Endothelial cell (in vitro differentiated cells): ENCODE results near the gene COBLL1. TPM values are rescaled to one million over a fixed set of nuclear protein-coding genes. Genes with fewer than 3 reads are reported as not detected.

Experiments
- DNase-seq: peaks from one replicate; pipeline ENCODE4 v3.0.0; 2021; ENCODE audit warnings: low spot score
- H3K27ac Mint-ChIP-seq: one replicate; pipeline ENCODE4 v1.8.0; 2021; ENCODE audit warnings: mixed read lengths, inconsistent platforms; ENCODE audit not compliant: unreplicated experiment
- H3K27me3 Mint-ChIP-seq: one replicate; pipeline ENCODE4 v1.8.0; 2021; ENCODE audit warnings: mild to moderate bottlenecking, moderate library complexity, mixed read lengths, inconsistent platforms; ENCODE audit not compliant: unreplicated experiment
- H3K36me3 Mint-ChIP-seq: one replicate; pipeline ENCODE4 v1.8.0; 2021; ENCODE audit warnings: mild to moderate bottlenecking, low read depth, mixed read lengths, inconsistent platforms; ENCODE audit not compliant: unreplicated experiment
- H3K4me1 Mint-ChIP-seq: one replicate; pipeline ENCODE4 v1.8.0; 2021; ENCODE audit warnings: mild to moderate bottlenecking, mixed read lengths, inconsistent platforms; ENCODE audit not compliant: unreplicated experiment
- H3K4me3 Mint-ChIP-seq: one replicate; pipeline ENCODE4 v1.8.0; 2021; ENCODE audit warnings: mild to moderate bottlenecking, mixed read lengths, inconsistent platforms; ENCODE audit not compliant: unreplicated experiment
- H3K9me3 Mint-ChIP-seq: one replicate; pipeline ENCODE4 v1.8.0; 2021; ENCODE audit warnings: mixed read lengths, inconsistent platforms; ENCODE audit not compliant: unreplicated experiment
- total RNA-seq: library from RNA; stranded (reverse); fragmentation: NEBNext Ultra II Directional; extraction: Animal tissue kit (Norgen Biotek cat#: 25700); gene quantifications from one replicate; pipeline ENCODE4 v1.2.1, GENCODE V29; 2021; ENCODE audit not compliant: unreplicated experiment
- TF ChIP-seq, protein P1 (sequence below): fragments of 200-600 bp; sonication (generic); IDR thresholded peaks from one replicate; pipeline ENCODE4 v1.5.0; 2021; ENCODE audit warnings: antibody characterized with exemption; ENCODE audit not compliant: unreplicated experiment

COBLL1 gene
- total RNA-seq, 1 donor from 2014 or later = 46.6 TPM

DNA sequence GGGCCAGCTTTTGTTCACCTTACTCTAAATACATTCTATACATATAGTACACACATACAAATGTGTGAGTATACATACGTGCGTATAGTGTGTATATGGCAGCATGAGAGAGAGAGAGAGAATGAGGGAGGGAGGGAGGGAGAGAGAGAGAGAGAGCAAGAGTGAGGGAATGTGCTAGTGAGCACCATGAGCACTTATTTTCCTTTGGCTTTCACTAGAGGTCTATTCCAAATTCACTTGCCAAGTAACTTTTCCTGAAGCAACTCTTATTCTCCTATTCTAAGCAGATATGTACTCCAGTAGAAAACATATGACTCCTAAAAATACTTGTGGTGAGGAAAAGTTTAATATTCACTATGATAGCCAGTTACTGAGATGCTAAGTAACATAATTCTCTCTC is 85.7 kb downstream of the COBLL1 start:
- H3K4me3 Mint-ChIP-seq = no peak overlapping the region
- H3K27ac Mint-ChIP-seq = no peak overlapping the region
- DNase-seq = no peak
- peaks cover 3% of the 10 kb centered on the region for H3K27me3 Mint-ChIP-seq
- H3K36me3 Mint-ChIP-seq = no peaks in the 10 kb centered on the region
- peaks cover 7% of the 10 kb centered on the region for H3K4me1 Mint-ChIP-seq
- no peaks in the 10 kb centered on the region for H3K9me3 Mint-ChIP-seq
- TF ChIP-seq, protein P1, sequence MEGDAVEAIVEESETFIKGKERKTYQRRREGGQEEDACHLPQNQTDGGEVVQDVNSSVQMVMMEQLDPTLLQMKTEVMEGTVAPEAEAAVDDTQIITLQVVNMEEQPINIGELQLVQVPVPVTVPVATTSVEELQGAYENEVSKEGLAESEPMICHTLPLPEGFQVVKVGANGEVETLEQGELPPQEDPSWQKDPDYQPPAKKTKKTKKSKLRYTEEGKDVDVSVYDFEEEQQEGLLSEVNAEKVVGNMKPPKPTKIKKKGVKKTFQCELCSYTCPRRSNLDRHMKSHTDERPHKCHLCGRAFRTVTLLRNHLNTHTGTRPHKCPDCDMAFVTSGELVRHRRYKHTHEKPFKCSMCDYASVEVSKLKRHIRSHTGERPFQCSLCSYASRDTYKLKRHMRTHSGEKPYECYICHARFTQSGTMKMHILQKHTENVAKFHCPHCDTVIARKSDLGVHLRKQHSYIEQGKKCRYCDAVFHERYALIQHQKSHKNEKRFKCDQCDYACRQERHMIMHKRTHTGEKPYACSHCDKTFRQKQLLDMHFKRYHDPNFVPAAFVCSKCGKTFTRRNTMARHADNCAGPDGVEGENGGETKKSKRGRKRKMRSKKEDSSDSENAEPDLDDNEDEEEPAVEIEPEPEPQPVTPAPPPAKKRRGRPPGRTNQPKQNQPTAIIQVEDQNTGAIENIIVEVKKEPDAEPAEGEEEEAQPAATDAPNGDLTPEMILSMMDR = no peak

DNA sequence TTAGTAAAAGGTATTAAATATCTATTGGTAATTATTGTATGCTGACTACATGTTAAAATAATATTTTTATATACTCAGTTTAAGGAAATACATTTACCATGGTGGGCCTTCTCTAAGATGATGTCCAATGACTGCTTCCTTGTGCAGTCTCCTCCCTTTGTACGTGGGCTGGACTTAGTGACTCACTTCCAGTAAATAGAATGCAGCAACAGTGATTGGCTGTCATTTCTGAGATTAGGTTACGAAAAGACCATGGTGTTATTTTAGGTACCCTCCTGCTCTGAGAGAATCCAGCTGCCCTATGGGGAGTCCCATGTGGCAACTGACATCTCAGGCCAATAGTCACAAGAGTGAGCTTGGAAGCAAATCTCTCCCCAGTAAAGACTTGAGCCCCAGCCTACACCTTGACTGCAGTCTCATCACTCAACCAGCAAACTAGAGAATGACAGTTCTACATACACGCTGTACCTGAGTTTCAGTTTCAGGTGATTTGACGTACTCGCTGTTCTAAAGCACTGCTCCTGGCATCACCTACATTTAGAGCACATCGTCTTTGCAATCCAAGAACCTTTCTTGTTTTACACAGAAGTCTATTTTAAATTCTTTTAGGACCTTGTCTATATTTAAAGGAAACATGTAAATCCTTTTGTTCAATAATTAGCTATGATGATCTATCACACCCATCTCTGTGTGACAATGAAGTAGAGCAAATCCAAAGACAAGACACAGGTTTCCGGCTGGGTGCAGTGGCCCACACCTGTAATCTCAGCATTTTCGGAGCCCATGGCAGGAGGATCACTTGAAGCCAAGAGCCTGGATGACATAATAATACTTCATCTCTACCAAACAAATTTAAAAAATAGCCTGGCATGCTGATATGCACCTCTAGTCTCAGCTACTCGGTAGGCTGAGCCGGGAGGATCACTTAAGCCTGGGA is 87.2 kb downstream of the COBLL1 start:
- Mint-ChIP-seq H3K27me3 (peaks cover 3% of the 10 kb centered on the region), H3K4me1 (peaks cover 7% of the 10 kb centered on the region), H3K36me3 (no peaks in the 10 kb centered on the region), H3K27ac (no peak overlapping the region), H3K4me3 (no peak overlapping the region), H3K9me3 (no peaks in the 10 kb centered on the region)
- TF ChIP-seq, protein P1 = no peak
- no peak for DNase-seq

DNA sequence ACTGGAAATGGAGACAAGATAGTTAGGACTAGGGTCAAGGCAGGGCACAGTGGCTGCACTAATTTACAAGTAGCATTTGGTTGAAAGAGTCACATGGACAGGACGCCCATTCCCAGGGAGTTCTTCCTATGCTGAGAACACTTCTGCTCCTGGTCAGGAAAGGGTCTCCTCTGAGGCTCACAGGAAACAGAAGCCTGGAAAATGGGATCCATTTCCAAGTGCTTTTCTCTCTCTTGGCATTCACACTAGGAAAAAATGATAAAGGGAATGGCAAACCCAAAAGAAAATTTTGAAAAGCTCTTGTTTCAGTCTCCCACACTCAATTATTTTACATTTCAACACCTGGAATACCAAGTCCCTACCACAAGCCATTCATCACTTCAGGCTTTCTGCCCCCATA is 88.7 kb downstream of the COBLL1 start:
- H3K27me3 Mint-ChIP-seq = peaks cover 3% of the 10 kb centered on the region
- no peak for DNase-seq
- H3K27ac Mint-ChIP-seq = no peak overlapping the region
- H3K9me3 Mint-ChIP-seq = no peaks in the 10 kb centered on the region
- H3K4me1 Mint-ChIP-seq = peaks cover 7% of the 10 kb centered on the region
- TF ChIP-seq, protein P1 = no peak
- no peak overlapping the region for H3K4me3 Mint-ChIP-seq
- H3K36me3 Mint-ChIP-seq = no peaks in the 10 kb centered on the region

DNA sequence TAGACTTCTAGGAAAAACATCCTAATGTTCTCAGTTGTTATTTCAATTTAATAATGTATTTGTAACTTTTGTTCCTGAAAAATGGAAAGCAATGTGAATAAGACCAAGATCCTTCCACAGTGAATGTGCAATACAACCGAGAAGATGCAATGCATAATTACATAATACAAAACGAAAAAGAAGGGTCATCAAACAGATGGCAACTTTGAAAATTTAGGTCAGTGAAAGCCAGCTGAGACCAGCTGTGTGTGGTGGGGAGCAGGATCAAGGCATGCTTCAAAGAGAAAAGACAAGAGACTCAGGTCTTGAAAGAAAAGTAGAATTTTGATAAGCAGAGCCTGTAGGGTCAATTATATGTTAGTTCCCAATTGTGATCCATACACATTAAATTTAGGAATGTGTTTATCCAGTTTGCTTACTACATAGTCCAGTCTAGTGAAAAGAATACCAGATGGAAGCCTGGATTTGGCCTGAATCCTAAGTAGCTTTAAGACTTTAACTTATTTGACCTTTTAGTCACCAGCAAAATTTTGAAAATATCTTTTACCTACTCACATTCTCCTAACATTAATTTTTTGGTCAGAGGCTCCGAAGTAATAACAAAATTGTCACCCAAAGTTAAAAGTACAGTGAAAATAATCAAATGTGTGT is 93.7 kb downstream of the COBLL1 start:
- no peak for DNase-seq
- TF ChIP-seq, protein P1 = no peak
- Mint-ChIP-seq H3K9me3 (no peaks in the 10 kb centered on the region), H3K27ac (no peak overlapping the region), H3K4me1 (peaks cover 9% of the 10 kb centered on the region), H3K4me3 (no peak overlapping the region), H3K27me3 (peaks cover 1% of the 10 kb centered on the region), H3K36me3 (no peaks in the 10 kb centered on the region)

DNA sequence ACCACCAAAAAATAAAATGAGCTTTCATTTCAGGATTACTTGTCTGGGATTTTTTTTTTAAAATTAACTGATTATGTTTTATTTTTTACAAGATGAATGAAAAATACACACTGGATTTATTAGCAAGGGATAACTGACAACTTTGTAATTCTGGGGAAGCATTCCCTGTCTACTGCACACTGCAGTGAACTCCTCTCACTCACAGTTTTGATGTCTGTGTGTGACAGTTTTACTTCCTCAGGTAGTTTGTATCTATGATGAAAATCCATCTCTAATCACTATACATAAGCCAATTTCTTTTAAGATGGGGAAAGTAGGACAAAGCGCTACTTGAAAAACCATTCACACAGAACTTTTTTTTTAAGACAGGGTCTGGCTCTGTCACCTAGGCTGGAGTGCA is 94.5 kb downstream of the COBLL1 start:
- H3K36me3 Mint-ChIP-seq = no peaks in the 10 kb centered on the region
- TF ChIP-seq, protein P1 = no peak
- DNase-seq = no peak
- H3K27me3 Mint-ChIP-seq = peaks cover 1% of the 10 kb centered on the region
- H3K9me3 Mint-ChIP-seq = no peaks in the 10 kb centered on the region
- no peak overlapping the region for H3K27ac Mint-ChIP-seq
- H3K4me3 Mint-ChIP-seq = no peak overlapping the region
- H3K4me1 Mint-ChIP-seq = peaks cover 7% of the 10 kb centered on the region
